GM19372 (cell line): ENCODE data around the gene SGIP1.
"Not testable (repeated sequence)": the region's sequence is repeated elsewhere in the genome, so short reads cannot be mapped to it uniquely, and the experiment has no call there.

Experiments used
- ATAC-seq: cut with Tn5 transposase; IDR thresholded peaks from one replicate; pipeline ENCODE4 v1.9.1; 2021; ENCODE audit warnings: mild to moderate bottlenecking, low read depth, moderate library complexity; ENCODE audit not compliant: unreplicated experiment

Gene SGIP1

DNA sequence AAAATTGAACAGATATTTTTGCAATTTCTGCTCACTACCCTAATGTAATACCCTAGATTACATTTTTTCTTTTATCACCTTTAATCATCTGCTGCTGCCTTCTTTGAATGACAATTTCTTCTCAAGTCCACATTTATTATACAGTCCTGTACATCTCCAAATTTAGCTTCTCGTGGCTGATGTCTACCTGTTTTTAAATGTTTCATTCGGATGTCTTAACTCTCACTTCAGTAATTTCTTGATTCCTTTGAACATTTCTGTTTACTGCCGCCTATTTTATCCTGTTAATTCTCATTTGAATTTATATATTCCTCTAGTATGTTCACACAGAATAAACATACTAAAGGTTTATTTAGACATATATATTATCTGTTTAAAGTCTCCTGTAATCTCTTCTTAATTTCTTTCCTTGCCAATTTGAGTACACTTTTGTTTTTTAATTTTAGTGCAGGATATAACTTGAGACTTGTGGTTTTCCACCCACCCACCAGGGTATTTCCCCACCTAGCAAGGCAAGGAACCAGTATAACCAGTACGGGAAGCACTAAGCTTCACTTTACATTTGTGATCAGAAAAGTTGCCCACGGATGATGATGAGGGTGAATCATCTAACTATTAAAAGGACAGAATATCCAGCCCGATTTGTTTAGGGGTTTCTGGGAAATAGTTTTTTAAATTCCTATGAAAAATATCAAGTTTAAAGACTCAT, 254.4 kb downstream of the SGIP1 start:
- peak; percentile 74 for ATAC-seq

- no peak for ATAC-seq
Observed at GRCh38 chr1:66791621-66792610, 258.0 kb downstream of the SGIP1 start.

- ATAC-seq, result not testable (repeated sequence)
Observed at GRCh38 chr1:66795839-66796238, 261.9 kb downstream of the SGIP1 start.
